Gastrocnemius medialis (tissue), 4 donors: ENCODE data around the gene CTSL. TPM values are rescaled to one million over a fixed set of nuclear protein-coding genes. Genes with fewer than 3 reads are reported as not detected.

Source experiments
- ATAC-seq, 2 donors: fragments of 150-250 bp; one replicate each; pipeline ENCODE4 v1.9.1; 2016
- DNase-seq, 2 donors: peaks; one replicate each; pipeline ENCODE4 v3.0.0-alpha.2; 2019
- H3K27ac ChIP-seq, 4 donors: fragments of 200-600 bp; sonication (generic); 1 replicate in 1 of 4; 2 replicates in 3 of 4; pipeline ENCODE4 v1.5.1; 2016 to 2018; ENCODE audit warnings: mild to moderate bottlenecking in 2 of 4, moderate library complexity in 1 of 4
- H3K27me3 ChIP-seq, 3 donors: fragments of 200-600 bp; sonication (generic) in 2 of 3; 1 replicate in 1 of 3; 2 replicates in 2 of 3; pipeline versions ENCODE4 v1.5.1 to v1.6.0; 2016 to 2019; ENCODE audit warnings: mild to moderate bottlenecking in 1 of 3, moderate library complexity in 1 of 3
- H3K36me3 ChIP-seq, 2 donors: fragments of 200-600 bp; sonication (generic) in 1 of 2; one replicate each; pipeline ENCODE4 v1.5.1; 2017 to 2018
- H3K4me1 ChIP-seq, 2 donors: fragments of 200-600 bp; sonication (generic) in 1 of 2; one replicate each; pipeline ENCODE4 v1.5.1; 2016 to 2017; ENCODE audit warnings: mild to moderate bottlenecking in 2 of 2
- H3K4me3 ChIP-seq, 4 donors: fragments of 200-600 bp; sonication (generic) in 3 of 4; 1 replicate in 1 of 4; 2 replicates in 3 of 4; pipeline ENCODE4 v1.5.1; 2016 to 2019; ENCODE audit warnings: mild to moderate bottlenecking in 2 of 4
- H3K9me3 ChIP-seq, 3 donors: fragments of 200-600 bp; sonication (generic) in 2 of 3; 1 replicate in 1 of 3; 2 replicates in 2 of 3; pipeline ENCODE4 v1.5.1; 2016 to 2019
- POLR2A ChIP-seq, 2 donors: fragments of 450-650 bp; IDR thresholded peaks; one replicate each; pipeline ENCODE4 v1.6.1; 2017; ENCODE audit warnings: antibody characterized with exemption in 2 of 2, mild to moderate bottlenecking in 2 of 2, moderate library complexity in 2 of 2
- in situ Hi-C, 4 donors: fragments of 200-750 bp; cut with MboI; loops; one replicate each; pipeline versions ENCODE4 v1.15.0 to v1.8.0; 2017; ENCODE audit warnings: low sequenced_read_pairs in 4 of 4
- intact Hi-C: fragments of 100-400 bp; cut with DNase I; formaldehyde crosslinking; loops from one replicate; pipeline ENCODE4 v1.15.1; 2023; ENCODE audit warnings: low total_unique reads
- total RNA-seq, 4 donors: library from RNA; depleted of rRNA; stranded (reverse); fragments of >200 nt; gene quantifications; one replicate each; pipeline versions ENCODE4 v1.1.0 to v1.2.3, GENCODE V29; 2016
- TF ChIP-seq, protein P1 (sequence below), 5 experiments: fragments of 450-650 bp in 3 of 5; fragments of 200-600 bp in 2 of 5; sonication (generic) in 2 of 5; IDR thresholded peaks in 4 of 5; conservative IDR thresholded peaks in 1 of 5; 1 replicate in 4 of 5; 2 replicates in 1 of 5; pipeline ENCODE4 v1.5.1; 2016 to 2019; ENCODE audit warnings: antibody characterized with exemption in 5 of 5, mild to moderate bottlenecking in 3 of 5, moderate library complexity in 3 of 5

The CTSL gene
- total RNA-seq, 4 donors from 2014 or later = 37.3 to 110 (median 56.8) TPM

DNA sequence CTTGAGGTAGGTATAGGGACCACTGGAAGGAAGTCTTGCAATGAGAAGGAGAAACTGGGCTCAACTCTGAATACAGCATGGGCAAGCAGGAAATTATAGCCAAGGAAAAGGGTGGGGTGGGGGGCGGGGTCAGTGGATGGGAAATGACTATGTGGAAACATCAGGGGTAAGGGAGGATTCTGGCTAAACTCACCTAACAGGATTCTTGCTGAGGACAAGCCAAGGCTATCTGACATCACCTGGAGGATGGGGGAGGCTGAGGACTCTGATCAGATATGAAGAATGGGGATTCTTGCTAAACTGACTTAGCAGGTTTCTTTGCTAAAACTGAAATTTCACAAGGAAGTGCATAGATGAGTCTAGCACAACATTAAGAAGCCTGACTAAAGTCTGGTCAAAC is 40.8 kb downstream of the CTSL start:
- TF ChIP-seq, protein P1, sequence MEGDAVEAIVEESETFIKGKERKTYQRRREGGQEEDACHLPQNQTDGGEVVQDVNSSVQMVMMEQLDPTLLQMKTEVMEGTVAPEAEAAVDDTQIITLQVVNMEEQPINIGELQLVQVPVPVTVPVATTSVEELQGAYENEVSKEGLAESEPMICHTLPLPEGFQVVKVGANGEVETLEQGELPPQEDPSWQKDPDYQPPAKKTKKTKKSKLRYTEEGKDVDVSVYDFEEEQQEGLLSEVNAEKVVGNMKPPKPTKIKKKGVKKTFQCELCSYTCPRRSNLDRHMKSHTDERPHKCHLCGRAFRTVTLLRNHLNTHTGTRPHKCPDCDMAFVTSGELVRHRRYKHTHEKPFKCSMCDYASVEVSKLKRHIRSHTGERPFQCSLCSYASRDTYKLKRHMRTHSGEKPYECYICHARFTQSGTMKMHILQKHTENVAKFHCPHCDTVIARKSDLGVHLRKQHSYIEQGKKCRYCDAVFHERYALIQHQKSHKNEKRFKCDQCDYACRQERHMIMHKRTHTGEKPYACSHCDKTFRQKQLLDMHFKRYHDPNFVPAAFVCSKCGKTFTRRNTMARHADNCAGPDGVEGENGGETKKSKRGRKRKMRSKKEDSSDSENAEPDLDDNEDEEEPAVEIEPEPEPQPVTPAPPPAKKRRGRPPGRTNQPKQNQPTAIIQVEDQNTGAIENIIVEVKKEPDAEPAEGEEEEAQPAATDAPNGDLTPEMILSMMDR (IDR thresholded peaks at IDR 0.05 in 4 of 5, conservative IDR thresholded peaks at IDR 0.05 in 1 of 5) = no peak
- no peak for TF ChIP-seq POLR2A (IDR thresholded peaks at IDR 0.05)
- no peak for ATAC-seq
- Histone ChIP-seq H3K4me1 (no peaks in the 10 kb centered on the region), H3K36me3 (no peaks in the 10 kb centered on the region), H3K27ac (no peak overlapping the region), H3K27me3 (peaks cover 0 to 4% (median 3%) of the 10 kb centered on the region in 3 donors), H3K4me3 (no peak overlapping the region), H3K9me3 (no peaks in the 10 kb centered on the region)
- in situ Hi-C loops = no loop called here
- no peak for DNase-seq
- intact Hi-C loops = no loop called here

DNA sequence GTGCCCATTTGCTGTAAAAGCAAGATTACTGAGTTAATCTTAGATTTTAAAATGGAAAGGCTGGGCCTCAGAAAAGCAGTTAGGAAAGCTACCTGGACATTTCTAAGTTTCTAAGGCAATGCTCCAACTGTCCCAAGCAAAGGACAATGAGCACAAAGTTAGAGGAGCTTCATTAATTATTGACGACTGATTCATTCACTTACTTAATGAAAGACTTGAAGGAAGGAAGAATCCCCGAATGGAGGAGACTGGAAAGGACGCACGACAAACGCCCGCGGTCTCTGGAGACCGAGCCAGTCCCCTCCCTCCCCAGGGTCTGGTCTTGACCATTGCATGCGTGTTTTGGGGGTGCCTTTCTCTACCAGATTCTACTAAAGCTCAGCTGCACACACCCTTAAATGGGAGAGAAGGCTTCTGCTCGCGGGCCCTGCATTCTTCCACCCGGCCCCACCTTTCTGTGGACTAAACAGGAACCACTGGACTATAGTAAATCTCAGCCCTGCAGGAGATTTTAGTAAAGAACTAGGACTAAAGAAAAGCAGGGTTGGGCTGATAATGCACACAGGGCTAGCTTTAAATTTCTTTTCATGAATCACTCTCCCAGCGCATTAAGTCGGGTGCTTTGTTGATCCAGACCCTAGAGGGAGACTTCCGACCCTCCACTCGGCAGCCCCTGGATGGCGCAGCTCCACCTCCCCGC is 44.8 kb downstream of the CTSL start:
- TF ChIP-seq, protein P1 (IDR thresholded peaks at IDR 0.05 in 4 of 5, conservative IDR thresholded peaks at IDR 0.05 in 1 of 5) = no peak
- no peak for TF ChIP-seq POLR2A (IDR thresholded peaks at IDR 0.05)
- no peak overlapping the region for H3K4me3 ChIP-seq
- intact Hi-C loops = no loop called here
- in situ Hi-C loops = no loop called here
- no peak for DNase-seq
- no peaks in the 10 kb centered on the region for H3K36me3 ChIP-seq
- H3K4me1 ChIP-seq = no peaks in the 10 kb centered on the region
- H3K9me3 ChIP-seq = no peaks in the 10 kb centered on the region
- ATAC-seq = no peak
- no peak overlapping the region for H3K27ac ChIP-seq
- peaks cover 0 to 4% (median 3%) of the 10 kb centered on the region in 3 donors for H3K27me3 ChIP-seq

DNA sequence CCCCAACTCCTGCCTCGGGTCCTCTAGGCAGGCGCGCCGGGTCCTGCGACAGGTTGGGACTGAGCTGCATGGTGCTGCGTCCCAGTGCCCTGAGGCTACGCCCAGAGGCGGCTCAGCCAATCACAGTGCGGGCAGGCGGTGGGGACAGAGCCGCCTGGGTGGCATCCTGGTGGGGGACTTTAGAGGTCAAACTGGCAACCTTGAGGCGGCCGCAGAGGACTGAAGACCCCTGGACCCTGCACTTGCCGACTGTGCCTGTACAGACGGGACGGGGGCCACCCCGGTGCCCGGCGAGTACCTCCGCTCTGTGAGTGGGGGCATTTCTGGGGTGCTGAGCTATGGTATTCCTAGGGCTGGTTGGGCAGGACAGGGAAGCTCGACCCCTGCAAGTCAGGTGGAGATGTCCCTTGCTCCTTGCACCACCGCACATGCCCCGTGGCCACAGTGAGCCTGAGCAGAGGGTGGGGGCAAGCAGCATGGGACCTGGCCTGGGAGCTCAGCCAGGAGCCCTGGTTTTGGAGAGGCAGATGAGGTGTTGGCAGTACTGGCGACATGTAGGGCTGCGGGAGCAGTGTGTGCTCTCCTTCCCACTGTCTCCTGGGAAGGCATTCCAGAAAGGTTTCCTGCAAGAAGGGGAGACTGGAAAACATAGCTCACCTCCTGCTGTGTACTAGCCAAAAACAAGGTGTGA is 45.5 kb downstream of the CTSL start:
- TF ChIP-seq, protein P1 (IDR thresholded peaks at IDR 0.05 in 4 of 5, conservative IDR thresholded peaks at IDR 0.05 in 1 of 5) = no peak
- TF ChIP-seq POLR2A (IDR thresholded peaks at IDR 0.05) = no peak

DNA sequence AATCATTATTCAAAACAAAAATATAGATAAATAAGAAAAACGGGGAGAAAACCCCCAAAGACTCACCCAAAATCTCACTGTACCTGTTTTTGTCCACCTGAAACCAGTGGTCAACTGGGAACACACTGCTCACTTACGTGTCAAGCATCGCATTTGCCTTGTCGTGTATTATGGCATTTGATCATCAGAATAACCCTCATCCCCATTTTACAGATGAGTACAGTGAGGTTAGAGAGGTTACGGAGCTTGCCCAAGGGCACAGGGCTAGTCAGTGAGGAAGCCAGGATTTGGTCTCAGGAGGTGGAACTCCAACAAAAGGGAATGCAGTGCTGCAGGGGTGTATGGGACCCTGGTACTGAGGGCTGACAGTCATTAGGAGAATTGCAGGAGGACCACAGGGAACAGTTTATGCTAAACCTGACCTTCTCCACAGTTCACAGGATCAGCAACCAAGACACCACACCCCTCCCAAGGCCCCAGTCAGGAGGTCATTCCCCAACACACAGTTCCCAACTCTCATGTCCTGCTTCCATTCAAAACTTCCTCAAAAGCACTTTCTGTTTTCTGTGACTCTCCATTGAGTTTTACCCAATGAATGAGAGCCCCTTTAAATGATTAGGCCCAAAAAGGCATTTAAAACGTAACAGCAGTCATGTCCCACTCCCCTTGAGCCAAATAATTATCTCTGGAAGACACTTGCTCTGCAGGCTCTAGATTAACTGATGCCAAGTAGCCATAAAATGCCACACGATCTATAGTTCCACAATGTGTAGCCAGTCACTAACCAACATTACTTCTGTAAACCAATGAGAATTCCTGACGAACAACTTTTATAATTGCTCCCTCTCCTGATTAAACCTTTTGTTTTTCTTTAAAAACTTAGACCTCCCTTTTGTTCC is 50.8 kb downstream of the CTSL start:
- Histone ChIP-seq H3K4me1 (no peaks in the 10 kb centered on the region), H3K27ac (no peak overlapping the region), H3K9me3 (no peaks in the 10 kb centered on the region), H3K36me3 (no peaks in the 10 kb centered on the region), H3K27me3 (no peaks in the 10 kb centered on the region), H3K4me3 (no peak overlapping the region)
- ATAC-seq (no peak), DNase-seq (no peak)
- TF ChIP-seq POLR2A (IDR thresholded peaks at IDR 0.05) = no peak
- in situ Hi-C loops = no loop called here
- intact Hi-C loops = no loop called here

More for the DNA sequence above, 45.5 kb downstream of the CTSL start:
- Histone ChIP-seq H3K4me3 (no peak overlapping the region), H3K27me3 (peaks cover 0 to 4% (median 3%) of the 10 kb centered on the region in 3 donors), H3K27ac (no peak overlapping the region), H3K36me3 (no peaks in the 10 kb centered on the region), H3K4me1 (no peaks in the 10 kb centered on the region), H3K9me3 (no peaks in the 10 kb centered on the region)
- DNase-seq (no peak), ATAC-seq (no peak)
- intact Hi-C loops = no loop called here
- in situ Hi-C loops = no loop called here

DNA sequence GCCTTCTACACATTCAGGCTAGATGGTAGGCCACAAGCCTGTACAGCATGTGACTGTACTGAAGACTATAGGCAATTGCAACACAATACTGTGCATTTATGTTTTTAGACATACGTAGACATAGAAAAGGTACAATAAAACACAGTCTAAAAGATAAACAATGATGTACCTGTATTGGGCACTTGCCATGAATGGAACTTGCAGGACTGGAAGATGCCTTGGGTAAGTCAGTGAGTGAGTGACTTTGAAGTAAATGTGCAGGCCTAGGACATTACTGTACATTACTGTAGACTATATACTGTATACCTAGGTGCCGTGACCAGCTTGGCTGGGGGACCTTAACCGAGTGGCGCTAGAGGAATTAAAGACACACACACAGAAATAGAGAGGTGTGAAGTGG is 53.1 kb downstream of the CTSL start:
- intact Hi-C loops = no loop called here
- Histone ChIP-seq H3K4me3 (no peak overlapping the region), H3K36me3 (no peaks in the 10 kb centered on the region), H3K4me1 (no peaks in the 10 kb centered on the region), H3K9me3 (no peaks in the 10 kb centered on the region), H3K27ac (no peak overlapping the region), H3K27me3 (no peaks in the 10 kb centered on the region)
- in situ Hi-C loops = no loop called here
- ATAC-seq (no peak), DNase-seq (no peak)
- no peak for TF ChIP-seq POLR2A (IDR thresholded peaks at IDR 0.05)
- TF ChIP-seq, protein P1 (IDR thresholded peaks at IDR 0.05 in 4 of 5, conservative IDR thresholded peaks at IDR 0.05 in 1 of 5) = no peak
